Esophagus squamous epithelium (tissue), 4 donors: ENCODE data around the gene LEF1.

Source experiments
- POLR2A ChIP-seq, 4 donors: fragments of 450-650 bp; IDR thresholded peaks; one replicate each; pipeline ENCODE4 v1.6.1; 2017; ENCODE audit warnings: antibody characterized with exemption in 4 of 4, mild to moderate bottlenecking in 4 of 4, moderate library complexity in 3 of 4
- TF ChIP-seq, protein P1 (sequence below), 6 experiments: fragments of 450-650 bp in 4 of 6; fragments of 200-600 bp in 2 of 6; sonication (generic) in 2 of 6; IDR thresholded peaks; one replicate each; pipeline ENCODE4 v1.5.1; 2016 to 2019; ENCODE audit warnings: antibody characterized with exemption in 6 of 6, mild to moderate bottlenecking in 4 of 6, moderate library complexity in 4 of 6

DNA sequence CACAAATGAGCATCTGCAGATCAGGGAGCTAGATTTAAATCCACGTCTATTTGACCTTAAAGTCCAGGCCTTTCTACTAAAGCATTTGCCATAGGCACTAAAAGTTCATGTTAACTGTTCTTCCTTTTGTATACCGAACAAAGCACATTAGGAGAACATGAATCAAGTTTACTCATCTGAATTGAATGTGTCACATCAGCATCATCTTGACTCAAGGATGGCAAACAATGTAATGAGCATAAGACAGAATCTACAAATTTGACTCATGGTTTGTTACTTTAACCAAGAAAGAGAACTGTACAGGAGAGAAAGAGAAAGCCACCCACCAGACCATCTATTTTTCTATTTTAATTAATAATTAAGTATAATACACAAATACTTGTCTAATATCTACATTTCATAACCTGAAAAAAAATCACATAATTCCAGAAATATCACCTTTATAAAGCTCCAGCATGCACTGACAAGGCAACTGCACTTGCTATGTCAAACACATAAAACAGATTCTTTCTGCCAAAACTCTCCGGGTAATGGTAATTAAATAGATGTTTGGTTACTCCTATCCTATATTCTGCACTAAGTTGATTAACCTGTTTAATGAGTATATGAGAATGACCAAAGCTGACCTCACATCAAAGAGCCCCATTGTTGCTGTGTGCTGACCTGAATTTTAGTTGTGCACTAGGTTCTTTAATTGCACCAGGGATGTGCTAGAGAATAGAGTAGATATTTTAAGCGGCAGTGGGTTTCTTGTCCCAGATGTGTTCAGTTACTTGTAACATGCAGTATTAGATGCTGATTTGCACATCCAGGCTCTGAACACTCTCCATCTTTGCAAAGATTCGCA, 42.5 kb upstream of the LEF1 start:
- TF ChIP-seq POLR2A (IDR thresholded peaks at IDR 0.05): no peak
- TF ChIP-seq, protein P1, sequence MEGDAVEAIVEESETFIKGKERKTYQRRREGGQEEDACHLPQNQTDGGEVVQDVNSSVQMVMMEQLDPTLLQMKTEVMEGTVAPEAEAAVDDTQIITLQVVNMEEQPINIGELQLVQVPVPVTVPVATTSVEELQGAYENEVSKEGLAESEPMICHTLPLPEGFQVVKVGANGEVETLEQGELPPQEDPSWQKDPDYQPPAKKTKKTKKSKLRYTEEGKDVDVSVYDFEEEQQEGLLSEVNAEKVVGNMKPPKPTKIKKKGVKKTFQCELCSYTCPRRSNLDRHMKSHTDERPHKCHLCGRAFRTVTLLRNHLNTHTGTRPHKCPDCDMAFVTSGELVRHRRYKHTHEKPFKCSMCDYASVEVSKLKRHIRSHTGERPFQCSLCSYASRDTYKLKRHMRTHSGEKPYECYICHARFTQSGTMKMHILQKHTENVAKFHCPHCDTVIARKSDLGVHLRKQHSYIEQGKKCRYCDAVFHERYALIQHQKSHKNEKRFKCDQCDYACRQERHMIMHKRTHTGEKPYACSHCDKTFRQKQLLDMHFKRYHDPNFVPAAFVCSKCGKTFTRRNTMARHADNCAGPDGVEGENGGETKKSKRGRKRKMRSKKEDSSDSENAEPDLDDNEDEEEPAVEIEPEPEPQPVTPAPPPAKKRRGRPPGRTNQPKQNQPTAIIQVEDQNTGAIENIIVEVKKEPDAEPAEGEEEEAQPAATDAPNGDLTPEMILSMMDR (IDR thresholded peaks at IDR 0.05): no peak
